ENCODE measurements around the gene TGIF2. TPM values are rescaled to one million over a fixed set of nuclear protein-coding genes. Genes with fewer than 3 reads are reported as not detected.
"Not testable (repeated sequence)": the region's sequence is repeated elsewhere in the genome, so short reads cannot be mapped to it uniquely, and the experiment has no call there.

TGIF2 gene
- total RNA-seq, 1 donor from 2014 or later: 5.8 TPM

GRCh38 chr20:36632487-36633284 is 59.3 kb downstream of the TGIF2 start:
- no peak for DNase-seq
- TF ChIP-seq, protein P1, sequence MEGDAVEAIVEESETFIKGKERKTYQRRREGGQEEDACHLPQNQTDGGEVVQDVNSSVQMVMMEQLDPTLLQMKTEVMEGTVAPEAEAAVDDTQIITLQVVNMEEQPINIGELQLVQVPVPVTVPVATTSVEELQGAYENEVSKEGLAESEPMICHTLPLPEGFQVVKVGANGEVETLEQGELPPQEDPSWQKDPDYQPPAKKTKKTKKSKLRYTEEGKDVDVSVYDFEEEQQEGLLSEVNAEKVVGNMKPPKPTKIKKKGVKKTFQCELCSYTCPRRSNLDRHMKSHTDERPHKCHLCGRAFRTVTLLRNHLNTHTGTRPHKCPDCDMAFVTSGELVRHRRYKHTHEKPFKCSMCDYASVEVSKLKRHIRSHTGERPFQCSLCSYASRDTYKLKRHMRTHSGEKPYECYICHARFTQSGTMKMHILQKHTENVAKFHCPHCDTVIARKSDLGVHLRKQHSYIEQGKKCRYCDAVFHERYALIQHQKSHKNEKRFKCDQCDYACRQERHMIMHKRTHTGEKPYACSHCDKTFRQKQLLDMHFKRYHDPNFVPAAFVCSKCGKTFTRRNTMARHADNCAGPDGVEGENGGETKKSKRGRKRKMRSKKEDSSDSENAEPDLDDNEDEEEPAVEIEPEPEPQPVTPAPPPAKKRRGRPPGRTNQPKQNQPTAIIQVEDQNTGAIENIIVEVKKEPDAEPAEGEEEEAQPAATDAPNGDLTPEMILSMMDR (IDR thresholded peaks at IDR 0.05; ENCODE audit: borderline replicate concordance): no peak
- Histone ChIP-seq H3K4me3 (no peak overlapping the region), H3K9me3 (replicated peaks) (no peaks in the 10 kb centered on the region), H3K27me3 (ENCODE audit: low read depth) (no peaks in the 10 kb centered on the region), H3K27ac (replicated peaks) (no peak overlapping the region), H3K4me1 (no peaks in the 10 kb centered on the region), H3K36me3 (no peaks in the 10 kb centered on the region)
- intact Hi-C loops (cut with micrococcal nuclease): no loop called here

DNA sequence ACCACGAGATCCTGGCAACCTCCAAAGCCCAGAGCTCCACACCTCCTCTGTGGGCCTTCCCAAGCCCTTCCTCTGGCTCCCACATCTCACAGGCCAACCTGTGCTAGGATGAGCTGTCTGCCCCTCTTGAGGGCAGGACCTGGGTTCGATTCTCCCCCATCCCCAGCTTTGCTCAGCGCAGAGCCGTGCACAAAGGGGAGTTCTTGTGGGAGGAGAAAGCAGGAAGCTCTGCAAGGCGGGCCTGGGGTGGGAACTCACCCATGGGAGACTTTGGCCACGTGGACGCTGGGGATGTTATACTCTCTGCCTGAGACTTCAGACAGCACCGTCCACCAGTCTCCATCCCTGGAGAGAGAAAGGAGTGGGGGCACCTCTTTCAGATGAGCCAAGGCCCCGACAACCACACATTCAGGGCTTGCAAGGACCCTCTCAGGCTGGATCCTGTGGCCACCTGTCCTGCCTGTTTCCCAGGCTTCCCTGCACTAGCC is 59.9 kb downstream of the TGIF2 start:
- H3K27me3 ChIP-seq (ENCODE audit: low read depth): no peaks in the 10 kb centered on the region
- no peak overlapping the region for H3K27ac ChIP-seq (replicated peaks)
- no peak overlapping the region for H3K4me3 ChIP-seq
- no peaks in the 10 kb centered on the region for H3K36me3 ChIP-seq
- intact Hi-C loops (cut with micrococcal nuclease): no loop called here
- no peaks in the 10 kb centered on the region for H3K9me3 ChIP-seq (replicated peaks)
- H3K4me1 ChIP-seq: no peaks in the 10 kb centered on the region
- no peak for DNase-seq
- TF ChIP-seq, protein P1 (IDR thresholded peaks at IDR 0.05; ENCODE audit: borderline replicate concordance): no peak

GRCh38 chr20:36634342-36634741 is 60.9 kb downstream of the TGIF2 start:
- no peak overlapping the region for H3K4me3 ChIP-seq
- intact Hi-C loops (cut with micrococcal nuclease): no loop called here
- H3K36me3 ChIP-seq: no peaks in the 10 kb centered on the region
- no peaks in the 10 kb centered on the region for H3K4me1 ChIP-seq
- TF ChIP-seq, protein P1 (IDR thresholded peaks at IDR 0.05; ENCODE audit: borderline replicate concordance): no peak
- no peaks in the 10 kb centered on the region for H3K9me3 ChIP-seq (replicated peaks)
- no peak for DNase-seq
- H3K27ac ChIP-seq (replicated peaks): no peak overlapping the region
- H3K27me3 ChIP-seq (ENCODE audit: low read depth): no peaks in the 10 kb centered on the region

DNA sequence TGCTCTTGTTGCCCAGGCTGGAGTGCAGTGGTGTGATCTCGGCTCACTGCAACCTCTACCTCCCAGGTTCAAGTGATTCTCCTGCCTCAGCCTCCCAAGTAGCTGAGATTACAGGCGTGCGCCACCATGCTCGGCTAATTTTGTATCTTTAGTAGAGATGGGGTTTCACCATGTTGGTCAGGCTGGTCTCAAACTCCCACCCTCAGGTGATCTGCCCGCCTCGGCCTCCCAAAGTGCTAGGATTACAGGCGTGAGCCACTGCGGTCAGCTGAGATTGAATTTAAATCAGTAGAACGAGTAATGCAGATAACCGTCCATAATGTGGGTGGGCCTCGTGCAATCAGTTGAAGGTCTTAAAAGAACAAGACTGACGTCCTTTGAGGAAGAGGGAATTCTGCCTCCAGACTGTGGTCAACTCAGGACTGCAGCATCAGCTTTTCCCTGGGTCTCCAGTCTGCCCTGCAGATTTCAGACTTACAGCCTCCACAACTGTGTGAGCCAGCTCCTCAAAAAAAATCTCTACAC is 65.5 kb downstream of the TGIF2 start:
- H3K4me1 ChIP-seq; intact Hi-C loops (cut with micrococcal nuclease); H3K4me3 ChIP-seq; H3K27me3 ChIP-seq (ENCODE audit: low read depth); H3K27ac ChIP-seq (replicated peaks); H3K9me3 ChIP-seq (replicated peaks); DNase-seq; H3K36me3 ChIP-seq: not testable (repeated sequence)

GRCh38 chr20:36641506-36641843 is 68.1 kb downstream of the TGIF2 start:
- no peak for DNase-seq
- no peaks in the 10 kb centered on the region for H3K36me3 ChIP-seq
- no peak overlapping the region for H3K4me3 ChIP-seq
- H3K9me3 ChIP-seq (replicated peaks): no peaks in the 10 kb centered on the region
- no peak overlapping the region for H3K27ac ChIP-seq (replicated peaks)
- TF ChIP-seq, protein P1 (IDR thresholded peaks at IDR 0.05; ENCODE audit: borderline replicate concordance): no peak
- no peaks in the 10 kb centered on the region for H3K4me1 ChIP-seq
- no peaks in the 10 kb centered on the region for H3K27me3 ChIP-seq (ENCODE audit: low read depth)
- intact Hi-C loops (cut with micrococcal nuclease): no loop called here

DNA sequence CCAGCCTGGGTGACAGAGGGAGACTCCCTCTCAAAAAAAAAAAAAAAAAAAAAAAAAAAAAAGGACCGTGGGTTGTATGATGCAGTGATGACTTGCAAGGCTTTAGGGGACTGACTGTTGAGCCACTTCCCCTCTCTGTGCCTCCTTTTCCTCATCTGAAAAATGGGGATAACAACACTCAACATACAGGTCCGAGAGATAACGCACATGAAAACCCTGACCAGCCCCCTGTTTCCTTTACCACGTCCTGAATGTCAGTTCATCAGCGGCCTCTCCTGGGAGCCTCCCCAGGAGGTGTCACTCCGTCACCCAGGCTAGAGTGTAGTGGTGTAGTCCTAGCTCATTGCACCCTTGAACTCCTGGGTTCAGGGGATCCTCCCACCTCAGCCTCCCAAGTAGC is 68.7 kb downstream of the TGIF2 start:
- no peaks in the 10 kb centered on the region for H3K36me3 ChIP-seq
- intact Hi-C loops (cut with micrococcal nuclease): no loop called here
- H3K27me3 ChIP-seq (ENCODE audit: low read depth): no peaks in the 10 kb centered on the region

More for the DNA sequence above, 68.7 kb downstream of the TGIF2 start:
- Histone ChIP-seq H3K4me3 (no peak overlapping the region), H3K4me1 (no peaks in the 10 kb centered on the region), H3K27ac (replicated peaks) (no peak overlapping the region), H3K9me3 (replicated peaks) (no peaks in the 10 kb centered on the region)
- TF ChIP-seq, protein P1 (IDR thresholded peaks at IDR 0.05; ENCODE audit: borderline replicate concordance): no peak
- no peak for DNase-seq
